Tibial artery (tissue), 4 donors: ENCODE measurements around the gene SLC6A6.

Source experiments
- DNase-seq, 2 donors: peaks; one replicate each; pipeline ENCODE4 v3.0.0-alpha.2; 2019
- H3K27ac ChIP-seq, 2 donors: fragments of 200-600 bp; sonication (generic) in 1 of 2; 1 replicate in 1 of 2; 2 replicates in 1 of 2; pipeline ENCODE4 v1.5.1; 2018 to 2019; ENCODE audit warnings: mild to moderate bottlenecking in 1 of 2
- H3K27me3 ChIP-seq, 2 donors: fragments of 200-600 bp; sonication (generic) in 1 of 2; one replicate each; pipeline versions ENCODE4 v1.5.1 to v1.6.0; 2016 to 2019
- H3K36me3 ChIP-seq, 3 donors: fragments of 200-600 bp; sonication (generic) in 2 of 3; one replicate each; pipeline ENCODE4 v1.5.1; 2016 to 2019; ENCODE audit warnings: mild to moderate bottlenecking in 2 of 3
- H3K4me1 ChIP-seq, 4 donors: fragments of 200-600 bp; sonication (generic) in 2 of 4; 1 replicate in 3 of 4; 2 replicates in 1 of 4; pipeline ENCODE4 v1.5.1; 2016 to 2019
- H3K4me3 ChIP-seq, 2 donors: fragments of 200-600 bp; sonication (generic) in 1 of 2; 1 replicate in 1 of 2; 2 replicates in 1 of 2; pipeline ENCODE4 v1.5.1; 2018 to 2019; ENCODE audit warnings: mild to moderate bottlenecking in 2 of 2
- H3K9me3 ChIP-seq, 3 donors: fragments of 200-600 bp; sonication (generic) in 1 of 3; one replicate each; pipeline ENCODE4 v1.5.1; 2016 to 2019
- intact Hi-C: fragments of 100-400 bp; cut with DNase I; formaldehyde crosslinking; loops from one replicate; pipeline ENCODE4 v1.15.0; 2023; ENCODE audit warnings: low total_unique reads
- TF ChIP-seq, protein P1 (sequence below), 2 experiments: fragments of 200-600 bp in 1 of 2; fragments of 450-650 bp in 1 of 2; IDR thresholded peaks; one replicate each; pipeline ENCODE4 v1.5.1; 2017 to 2019; ENCODE audit warnings: antibody characterized with exemption in 2 of 2, mild to moderate bottlenecking in 1 of 2, moderate library complexity in 1 of 2

The SLC6A6 gene

DNA sequence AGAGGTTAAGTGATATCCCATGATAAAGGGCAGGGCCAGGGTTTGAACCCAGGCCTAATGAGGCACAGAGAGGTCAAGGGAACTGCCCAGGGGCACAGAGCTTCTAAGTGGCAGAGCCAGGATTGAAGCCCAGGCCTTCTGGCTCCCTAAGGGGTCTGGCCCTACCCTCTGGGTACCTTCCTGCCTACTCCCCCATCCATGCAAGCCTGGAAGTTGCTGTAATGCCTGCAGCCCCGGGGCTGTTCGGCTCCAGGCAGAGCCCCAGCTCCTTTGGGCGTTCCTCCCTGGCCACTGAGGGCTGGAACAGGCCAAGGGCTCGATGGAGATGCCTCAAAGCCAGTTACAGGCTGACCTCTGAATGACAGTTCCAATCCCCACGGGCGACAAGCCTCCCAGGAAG lies 133.2 kb downstream of the SLC6A6 start:
- peaks cover 0 to 20% (median 3%) of the 10 kb centered on the region in 4 donors for H3K4me1 ChIP-seq

DNA sequence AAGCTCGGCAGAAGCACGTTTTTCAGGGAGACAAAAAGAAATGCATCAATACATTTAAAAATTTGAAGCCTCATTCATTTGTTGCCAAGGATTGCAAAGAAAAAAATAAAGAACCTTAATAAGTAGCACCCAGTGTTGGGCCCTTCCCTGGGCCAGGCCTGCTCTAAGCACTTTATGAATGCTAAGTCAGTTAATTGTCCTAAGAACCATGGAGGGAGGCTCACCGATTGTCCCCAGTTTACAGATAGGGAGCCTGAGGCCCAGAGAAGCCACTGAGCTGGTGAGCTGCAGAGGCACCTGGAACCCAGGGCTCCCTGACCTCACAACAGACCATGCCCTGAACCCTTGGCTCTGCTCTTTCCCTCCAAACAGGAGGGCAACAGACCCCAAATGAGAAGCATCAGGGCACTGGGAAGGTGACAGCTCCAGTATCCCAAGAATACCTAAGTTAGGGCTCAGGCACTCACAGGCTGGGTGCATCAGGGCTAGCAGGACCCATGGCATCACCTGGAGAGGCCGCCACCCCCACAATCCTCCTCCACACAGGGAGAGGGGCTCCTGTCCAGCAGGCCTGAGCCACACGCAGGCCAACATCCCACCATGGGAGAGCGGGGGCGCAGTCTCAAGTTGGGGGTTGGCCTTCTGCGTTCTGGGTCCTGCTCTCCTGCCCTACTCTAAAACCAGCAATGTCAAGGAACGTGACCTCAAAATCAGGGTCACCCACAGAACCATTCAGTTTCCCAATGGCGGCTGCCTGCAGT lies 133.8 kb downstream of the SLC6A6 start:
- no peak for DNase-seq
- H3K27ac ChIP-seq, result no peak overlapping the region
- TF ChIP-seq, protein P1, sequence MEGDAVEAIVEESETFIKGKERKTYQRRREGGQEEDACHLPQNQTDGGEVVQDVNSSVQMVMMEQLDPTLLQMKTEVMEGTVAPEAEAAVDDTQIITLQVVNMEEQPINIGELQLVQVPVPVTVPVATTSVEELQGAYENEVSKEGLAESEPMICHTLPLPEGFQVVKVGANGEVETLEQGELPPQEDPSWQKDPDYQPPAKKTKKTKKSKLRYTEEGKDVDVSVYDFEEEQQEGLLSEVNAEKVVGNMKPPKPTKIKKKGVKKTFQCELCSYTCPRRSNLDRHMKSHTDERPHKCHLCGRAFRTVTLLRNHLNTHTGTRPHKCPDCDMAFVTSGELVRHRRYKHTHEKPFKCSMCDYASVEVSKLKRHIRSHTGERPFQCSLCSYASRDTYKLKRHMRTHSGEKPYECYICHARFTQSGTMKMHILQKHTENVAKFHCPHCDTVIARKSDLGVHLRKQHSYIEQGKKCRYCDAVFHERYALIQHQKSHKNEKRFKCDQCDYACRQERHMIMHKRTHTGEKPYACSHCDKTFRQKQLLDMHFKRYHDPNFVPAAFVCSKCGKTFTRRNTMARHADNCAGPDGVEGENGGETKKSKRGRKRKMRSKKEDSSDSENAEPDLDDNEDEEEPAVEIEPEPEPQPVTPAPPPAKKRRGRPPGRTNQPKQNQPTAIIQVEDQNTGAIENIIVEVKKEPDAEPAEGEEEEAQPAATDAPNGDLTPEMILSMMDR (IDR thresholded peaks at IDR 0.05), result no peak
- no peak overlapping the region for H3K4me3 ChIP-seq
- H3K4me1 ChIP-seq, result peaks cover 0 to 23% (median 3%) of the 10 kb centered on the region in 4 donors
- H3K9me3 ChIP-seq, result no peaks in the 10 kb centered on the region
- intact Hi-C loops, result no loop called here
- H3K36me3 ChIP-seq, result no peaks in the 10 kb centered on the region
- peaks cover 0 to 27% of the 10 kb centered on the region in 2 donors for H3K27me3 ChIP-seq

More for the DNA sequence above, 133.2 kb downstream of the SLC6A6 start:
- Histone ChIP-seq H3K27me3 (peaks cover 0 to 22% of the 10 kb centered on the region in 2 donors), H3K9me3 (no peaks in the 10 kb centered on the region), H3K27ac (no peak overlapping the region), H3K36me3 (no peaks in the 10 kb centered on the region), H3K4me3 (no peak overlapping the region)
- intact Hi-C loops, result no loop called here
- TF ChIP-seq, protein P1 (IDR thresholded peaks at IDR 0.05), result no peak
- DNase-seq, result no peak

DNA sequence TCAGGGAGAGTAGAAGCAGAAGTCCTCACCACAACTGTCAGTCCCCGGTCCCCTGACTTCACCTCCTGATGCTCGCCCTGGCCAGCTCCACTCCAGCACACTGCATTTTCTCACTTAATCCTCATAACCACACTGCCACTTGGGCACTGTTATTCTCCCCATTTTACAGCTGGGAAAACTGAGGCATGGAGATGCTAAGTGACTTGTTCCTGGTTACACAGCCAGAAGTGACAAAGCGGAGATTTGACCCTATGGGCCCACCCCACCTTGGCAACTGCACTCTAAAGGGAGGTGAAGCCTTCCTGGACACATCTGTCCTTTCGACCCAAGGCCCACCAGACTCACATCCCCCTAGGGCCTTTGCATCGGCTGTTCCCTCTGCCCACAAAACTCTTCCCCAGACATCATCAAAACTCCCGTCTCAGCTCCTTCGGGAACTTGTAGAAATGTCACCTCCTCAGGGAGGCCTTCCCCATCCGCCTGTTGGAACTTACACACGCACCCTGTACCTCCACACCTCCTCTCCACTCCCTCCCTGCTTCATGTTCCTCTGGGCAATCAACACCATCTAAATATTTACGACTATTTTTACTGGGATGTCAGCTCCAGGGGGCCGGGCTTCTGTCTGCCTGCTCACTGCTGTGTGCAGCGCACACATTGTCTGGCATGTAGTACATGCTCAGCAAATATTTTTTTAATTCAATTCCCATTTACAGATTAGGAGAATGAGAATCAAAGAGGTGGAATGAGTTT lies 134.6 kb downstream of the SLC6A6 start:
- TF ChIP-seq, protein P1 (IDR thresholded peaks at IDR 0.05), result no peak
- no peak overlapping the region for H3K27ac ChIP-seq
- intact Hi-C loops, result no loop called here
- H3K9me3 ChIP-seq, result no peaks in the 10 kb centered on the region
- H3K36me3 ChIP-seq, result no peaks in the 10 kb centered on the region
- DNase-seq, result no peak
- H3K4me3 ChIP-seq, result no peak overlapping the region
- H3K27me3 ChIP-seq, result peaks cover 0 to 30% of the 10 kb centered on the region in 2 donors
- H3K4me1 ChIP-seq, result peaks cover 0 to 23% (median 3%) of the 10 kb centered on the region in 4 donors

DNA sequence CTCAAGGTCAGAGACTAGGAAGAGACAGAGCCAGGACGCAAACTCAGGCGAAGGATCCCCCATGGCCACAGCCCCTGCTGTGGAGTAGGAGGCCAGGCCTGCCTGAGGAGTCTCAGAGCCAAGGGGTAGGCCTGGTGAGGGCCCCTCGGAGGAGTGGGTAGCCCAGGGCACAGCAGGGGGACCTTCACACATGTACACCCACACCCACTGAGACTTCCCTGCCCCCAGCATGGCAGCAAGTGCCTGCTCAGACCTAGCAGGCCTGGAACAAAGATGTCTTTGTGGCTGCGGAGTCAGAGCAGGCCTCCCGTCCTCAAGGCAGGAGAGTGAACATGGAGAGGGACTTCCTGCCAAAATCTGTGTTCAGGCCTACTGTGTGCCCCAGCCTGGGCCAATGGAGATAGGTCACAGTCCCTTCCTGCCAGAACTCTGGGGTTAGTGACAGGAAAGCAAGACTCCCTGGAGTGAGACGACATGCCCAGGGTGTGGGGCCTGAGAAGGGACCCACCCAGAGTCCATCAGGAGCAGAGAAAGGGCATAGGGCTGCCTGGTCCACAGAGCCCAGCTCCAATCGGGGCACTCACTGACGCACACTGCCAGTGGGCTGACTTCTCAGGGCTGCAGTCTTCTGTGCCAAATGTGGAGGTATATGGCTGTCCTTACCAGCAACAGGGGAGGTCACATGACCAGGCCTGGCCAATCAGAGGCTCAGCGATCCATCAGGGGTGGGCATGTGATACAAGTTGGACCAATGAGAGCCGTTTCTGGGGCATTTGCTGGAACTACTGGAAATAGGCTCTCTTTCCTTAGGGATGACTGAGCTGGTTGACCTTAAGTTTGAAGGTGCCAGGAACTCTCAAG lies 135.4 kb downstream of the SLC6A6 start:
- intact Hi-C loops, result no loop called here
- Histone ChIP-seq H3K36me3 (no peaks in the 10 kb centered on the region), H3K4me3 (no peak overlapping the region), H3K4me1 (peaks cover 0 to 23% (median 3%) of the 10 kb centered on the region in 4 donors), H3K9me3 (no peaks in the 10 kb centered on the region), H3K27me3 (peaks cover 0 to 27% of the 10 kb centered on the region in 2 donors), H3K27ac (no peak overlapping the region)
- no peak for DNase-seq
- TF ChIP-seq, protein P1 (IDR thresholded peaks at IDR 0.05), result no peak

DNA sequence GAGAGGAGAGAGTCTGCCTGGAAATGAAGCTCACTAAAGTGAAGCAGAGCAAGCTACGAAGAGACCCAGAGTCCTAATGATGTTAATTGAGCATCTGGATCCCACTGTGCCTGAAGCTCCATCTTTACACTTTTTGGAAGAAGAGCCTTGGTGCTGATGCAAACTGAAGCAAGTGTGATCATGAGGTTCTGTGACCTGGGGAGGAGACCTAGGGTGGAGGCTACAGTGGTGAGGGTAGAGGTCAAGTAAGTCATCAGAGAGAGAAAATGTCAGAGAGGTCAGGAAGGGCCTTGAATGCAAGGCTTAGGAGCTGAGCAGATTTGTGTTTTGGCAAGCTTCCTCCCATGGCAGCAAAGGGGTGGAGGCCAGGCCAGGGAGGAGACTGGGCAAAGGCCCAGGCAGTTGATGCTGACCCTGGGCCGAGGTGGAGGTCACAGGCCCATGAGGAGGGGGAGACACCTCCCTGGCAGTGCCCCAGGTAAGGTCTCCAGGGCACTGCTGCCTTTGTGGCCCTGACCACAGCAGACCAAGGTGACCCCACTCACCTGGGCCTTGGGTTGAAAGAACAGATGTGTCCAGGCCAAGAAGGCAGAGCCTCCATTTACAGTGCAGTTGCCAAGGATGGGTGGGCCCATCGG lies 136.2 kb downstream of the SLC6A6 start:
- Histone ChIP-seq H3K9me3 (no peaks in the 10 kb centered on the region), H3K36me3 (no peaks in the 10 kb centered on the region), H3K27me3 (peaks cover 0 to 34% of the 10 kb centered on the region in 2 donors), H3K27ac (no peak overlapping the region), H3K4me1 (peaks cover 0 to 23% (median 3%) of the 10 kb centered on the region in 4 donors), H3K4me3 (no peak overlapping the region)
- intact Hi-C loops, result no loop called here
- TF ChIP-seq, protein P1 (IDR thresholded peaks at IDR 0.05), result no peak
- no peak for DNase-seq
